ENCODE results near the gene TTC39A.

DNA sequence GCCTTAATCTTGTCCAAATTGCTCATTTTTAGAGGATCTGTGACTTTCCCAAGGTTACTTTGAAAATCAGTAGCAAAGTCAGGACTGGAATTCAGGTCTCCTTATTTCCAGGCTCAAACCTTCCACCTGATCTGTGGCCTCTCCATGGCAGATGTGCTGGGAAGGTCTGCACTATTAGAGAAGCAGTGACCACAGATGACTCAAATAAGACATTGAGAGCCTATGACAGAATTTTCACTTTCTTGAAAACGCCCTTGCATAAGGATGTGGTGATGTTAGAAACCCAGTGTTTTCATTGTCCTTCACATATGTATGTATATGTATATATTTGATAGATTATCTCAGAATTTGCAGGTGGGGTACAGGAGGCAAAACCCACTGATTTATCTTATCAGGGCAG lies 45.3 kb downstream of the TTC39A start:
- TF ChIP-seq, protein P1, sequence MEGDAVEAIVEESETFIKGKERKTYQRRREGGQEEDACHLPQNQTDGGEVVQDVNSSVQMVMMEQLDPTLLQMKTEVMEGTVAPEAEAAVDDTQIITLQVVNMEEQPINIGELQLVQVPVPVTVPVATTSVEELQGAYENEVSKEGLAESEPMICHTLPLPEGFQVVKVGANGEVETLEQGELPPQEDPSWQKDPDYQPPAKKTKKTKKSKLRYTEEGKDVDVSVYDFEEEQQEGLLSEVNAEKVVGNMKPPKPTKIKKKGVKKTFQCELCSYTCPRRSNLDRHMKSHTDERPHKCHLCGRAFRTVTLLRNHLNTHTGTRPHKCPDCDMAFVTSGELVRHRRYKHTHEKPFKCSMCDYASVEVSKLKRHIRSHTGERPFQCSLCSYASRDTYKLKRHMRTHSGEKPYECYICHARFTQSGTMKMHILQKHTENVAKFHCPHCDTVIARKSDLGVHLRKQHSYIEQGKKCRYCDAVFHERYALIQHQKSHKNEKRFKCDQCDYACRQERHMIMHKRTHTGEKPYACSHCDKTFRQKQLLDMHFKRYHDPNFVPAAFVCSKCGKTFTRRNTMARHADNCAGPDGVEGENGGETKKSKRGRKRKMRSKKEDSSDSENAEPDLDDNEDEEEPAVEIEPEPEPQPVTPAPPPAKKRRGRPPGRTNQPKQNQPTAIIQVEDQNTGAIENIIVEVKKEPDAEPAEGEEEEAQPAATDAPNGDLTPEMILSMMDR (IDR thresholded peaks at IDR 0.05; ENCODE audit: insufficient read depth, low read length, poor library complexity, severe bottlenecking), result no peak
- no peak for TF ChIP-seq EZH2phosphoT487 (conservative IDR thresholded peaks at IDR 0.05; ENCODE audit: low read length)
